ENCODE results near the gene CNOT6L. TPM values are rescaled to one million over a fixed set of nuclear protein-coding genes. Genes with fewer than 3 reads are reported as not detected.
A peak's percentile ranks its signal among the peaks of the same experiment; 100 is the strongest.

The CNOT6L gene
- total and polyA plus RNA-seq, 2 of the 13 experiments (the other 11 are each of a cell fraction or from before 2014, with no cell fraction given): 7.9 to 13.5 TPM

DNA sequence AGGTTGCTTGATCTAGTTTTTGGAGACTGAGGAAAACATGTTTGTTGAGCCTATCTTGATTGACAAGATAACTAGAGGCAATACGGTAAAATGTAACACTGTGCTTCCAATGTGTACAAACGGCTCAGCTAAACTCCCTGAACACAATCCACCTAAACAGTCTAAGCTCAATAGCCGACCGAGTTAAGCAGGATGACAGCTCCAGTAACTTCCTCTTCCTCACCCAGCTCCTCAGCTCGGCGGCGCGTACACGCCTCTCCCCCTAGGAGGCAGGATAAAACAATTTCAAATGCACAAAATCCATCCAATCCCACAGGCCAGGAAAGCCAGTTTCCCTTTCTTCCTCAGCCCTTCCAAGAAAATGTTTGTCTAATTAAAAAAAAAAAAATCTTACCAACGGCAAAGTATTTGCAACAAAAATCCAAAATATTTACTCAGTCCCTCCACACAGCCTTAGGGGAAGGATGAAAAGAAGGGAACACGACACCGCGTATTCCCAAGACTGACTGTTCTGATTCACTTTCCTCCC, 1.0 kb downstream of the CNOT6L start (continued):
- TF ChIP-seq, protein P1, sequence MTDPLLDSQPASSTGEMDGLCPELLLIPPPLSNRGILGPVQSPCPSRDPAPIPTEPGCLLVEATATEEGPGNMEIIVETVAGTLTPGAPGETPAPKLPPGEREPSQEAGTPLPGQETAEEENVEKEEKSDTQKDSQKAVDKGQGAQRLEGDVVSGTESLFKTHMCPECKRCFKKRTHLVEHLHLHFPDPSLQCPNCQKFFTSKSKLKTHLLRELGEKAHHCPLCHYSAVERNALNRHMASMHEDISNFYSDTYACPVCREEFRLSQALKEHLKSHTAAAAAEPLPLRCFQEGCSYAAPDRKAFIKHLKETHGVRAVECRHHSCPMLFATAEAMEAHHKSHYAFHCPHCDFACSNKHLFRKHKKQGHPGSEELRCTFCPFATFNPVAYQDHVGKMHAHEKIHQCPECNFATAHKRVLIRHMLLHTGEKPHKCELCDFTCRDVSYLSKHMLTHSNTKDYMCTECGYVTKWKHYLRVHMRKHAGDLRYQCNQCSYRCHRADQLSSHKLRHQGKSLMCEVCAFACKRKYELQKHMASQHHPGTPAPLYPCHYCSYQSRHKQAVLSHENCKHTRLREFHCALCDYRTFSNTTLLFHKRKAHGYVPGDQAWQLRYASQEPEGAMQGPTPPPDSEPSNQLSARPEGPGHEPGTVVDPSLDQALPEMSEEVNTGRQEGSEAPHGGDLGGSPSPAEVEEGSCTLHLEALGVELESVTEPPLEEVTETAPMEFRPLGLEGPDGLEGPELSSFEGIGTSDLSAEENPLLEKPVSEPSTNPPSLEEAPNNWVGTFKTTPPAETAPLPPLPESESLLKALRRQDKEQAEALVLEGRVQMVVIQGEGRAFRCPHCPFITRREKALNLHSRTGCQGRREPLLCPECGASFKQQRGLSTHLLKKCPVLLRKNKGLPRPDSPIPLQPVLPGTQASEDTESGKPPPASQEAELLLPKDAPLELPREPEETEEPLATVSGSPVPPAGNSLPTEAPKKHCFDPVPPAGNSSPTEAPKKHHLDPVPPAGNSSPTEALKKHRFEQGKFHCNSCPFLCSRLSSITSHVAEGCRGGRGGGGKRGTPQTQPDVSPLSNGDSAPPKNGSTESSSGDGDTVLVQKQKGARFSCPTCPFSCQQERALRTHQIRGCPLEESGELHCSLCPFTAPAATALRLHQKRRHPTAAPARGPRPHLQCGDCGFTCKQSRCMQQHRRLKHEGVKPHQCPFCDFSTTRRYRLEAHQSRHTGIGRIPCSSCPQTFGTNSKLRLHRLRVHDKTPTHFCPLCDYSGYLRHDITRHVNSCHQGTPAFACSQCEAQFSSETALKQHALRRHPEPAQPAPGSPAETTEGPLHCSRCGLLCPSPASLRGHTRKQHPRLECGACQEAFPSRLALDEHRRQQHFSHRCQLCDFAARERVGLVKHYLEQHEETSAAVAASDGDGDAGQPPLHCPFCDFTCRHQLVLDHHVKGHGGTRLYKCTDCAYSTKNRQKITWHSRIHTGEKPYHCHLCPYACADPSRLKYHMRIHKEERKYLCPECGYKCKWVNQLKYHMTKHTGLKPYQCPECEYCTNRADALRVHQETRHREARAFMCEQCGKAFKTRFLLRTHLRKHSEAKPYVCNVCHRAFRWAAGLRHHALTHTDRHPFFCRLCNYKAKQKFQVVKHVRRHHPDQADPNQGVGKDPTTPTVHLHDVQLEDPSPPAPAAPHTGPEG (CRISPR knock-in tag; IDR thresholded peaks at IDR 0.05): no peak
- no peak for TF ChIP-seq ZNF792 (CRISPR knock-in tag; IDR thresholded peaks at IDR 0.05)
- TF ChIP-seq NR2C2 (CRISPR knock-in tag; IDR thresholded peaks at IDR 0.05; ENCODE audit: borderline replicate concordance): no peak
- TF ChIP-seq CREM (IDR thresholded peaks at IDR 0.05): no peak
- no peak for TF ChIP-seq CREM (CRISPR knock-in tag; IDR thresholded peaks at IDR 0.05)
- TF ChIP-seq CBX5 (CRISPR knock-in tag; IDR thresholded peaks at IDR 0.05; ENCODE audit: borderline replicate concordance): no peak
- TF ChIP-seq PLRG1 (conservative IDR thresholded peaks at IDR 0.05): no peak
- TF ChIP-seq ZNF274 (CRISPR knock-in tag; IDR thresholded peaks at IDR 0.05): no peak; the same call in 1 of the 2 replicates
- TF ChIP-seq ZNF703 (CRISPR knock-in tag; IDR thresholded peaks at IDR 0.05; ENCODE audit: borderline replicate concordance): no peak
- TF ChIP-seq, protein P2, sequence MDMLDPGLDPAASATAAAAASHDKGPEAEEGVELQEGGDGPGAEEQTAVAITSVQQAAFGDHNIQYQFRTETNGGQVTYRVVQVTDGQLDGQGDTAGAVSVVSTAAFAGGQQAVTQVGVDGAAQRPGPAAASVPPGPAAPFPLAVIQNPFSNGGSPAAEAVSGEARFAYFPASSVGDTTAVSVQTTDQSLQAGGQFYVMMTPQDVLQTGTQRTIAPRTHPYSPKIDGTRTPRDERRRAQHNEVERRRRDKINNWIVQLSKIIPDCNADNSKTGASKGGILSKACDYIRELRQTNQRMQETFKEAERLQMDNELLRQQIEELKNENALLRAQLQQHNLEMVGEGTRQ (IDR thresholded peaks at IDR 0.05; ENCODE audit: low read depth, low read length): no peak
- TF ChIP-seq, protein P2 (CRISPR knock-in tag; IDR thresholded peaks at IDR 0.05; ENCODE audit: borderline replicate concordance): no peak
- TF ChIP-seq, protein P3, sequence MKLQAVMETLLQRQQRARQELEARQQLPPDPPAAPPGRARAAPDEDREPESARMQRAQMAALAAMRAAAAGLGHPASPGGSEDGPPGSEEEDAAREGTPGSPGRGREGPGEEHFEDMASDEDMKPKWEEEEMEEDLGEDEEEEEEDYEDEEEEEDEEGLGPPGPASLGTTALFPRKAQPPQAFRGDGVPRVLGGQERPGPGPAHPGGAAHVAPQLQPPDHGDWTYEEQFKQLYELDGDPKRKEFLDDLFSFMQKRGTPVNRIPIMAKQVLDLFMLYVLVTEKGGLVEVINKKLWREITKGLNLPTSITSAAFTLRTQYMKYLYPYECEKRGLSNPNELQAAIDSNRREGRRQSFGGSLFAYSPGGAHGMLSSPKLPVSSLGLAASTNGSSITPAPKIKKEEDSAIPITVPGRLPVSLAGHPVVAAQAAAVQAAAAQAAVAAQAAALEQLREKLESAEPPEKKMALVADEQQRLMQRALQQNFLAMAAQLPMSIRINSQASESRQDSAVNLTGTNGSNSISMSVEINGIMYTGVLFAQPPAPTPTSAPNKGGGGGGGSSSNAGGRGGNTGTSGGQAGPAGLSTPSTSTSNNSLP (IDR thresholded peaks at IDR 0.05; ENCODE audit: low read depth, low read length): no peak
- no peak for TF ChIP-seq SETDB1 (CRISPR knock-in tag; IDR thresholded peaks at IDR 0.05; ENCODE audit: borderline replicate concordance)
- no peak for TF ChIP-seq EEA1 (CRISPR knock-in tag; IDR thresholded peaks at IDR 0.05; ENCODE audit: borderline replicate concordance)
- TF ChIP-seq GRHL1 (CRISPR knock-in tag; conservative IDR thresholded peaks at IDR 0.05): no peak
- TF ChIP-seq ZNF747 (CRISPR knock-in tag; IDR thresholded peaks at IDR 0.05; ENCODE audit: borderline replicate concordance): no peak
- no peak for TF ChIP-seq ETV6 (CRISPR knock-in tag; conservative IDR thresholded peaks at IDR 0.05)
- no peak for TF ChIP-seq BHLHE40 (IDR thresholded peaks at IDR 0.05; ENCODE audit: low read length)
- 0 out of 4 replicates have a peak, but pooled peaks of 1 of the 2 experiments have one; percentile 4 for TF ChIP-seq KLF16 (CRISPR knock-in tag; IDR thresholded peaks at IDR 0.05)
- no peak for TF ChIP-seq HOXA5 (CRISPR knock-in tag; IDR thresholded peaks at IDR 0.05)
